Measurements from ENCODE around the gene PDE6B.
"Not testable (repeated sequence)": the region's sequence is repeated elsewhere in the genome, so short reads cannot be mapped to it uniquely, and the experiment has no call there.

Gene PDE6B

GRCh38 chr4:669806-670559 is 44.6 kb downstream of the PDE6B start:
- not testable (repeated sequence) for DNase-seq (ENCODE audit: low read depth)

GRCh38 chr4:671769-672168 is 46.4 kb downstream of the PDE6B start:
- DNase-seq (ENCODE audit: low read depth), result no peak

- peak; percentile 35 for DNase-seq (ENCODE audit: low read depth)
These were observed 48.1 kb downstream of the PDE6B start for GRCh38 chr4:673349-674091.

GRCh38 chr4:674172-675035 is 49.0 kb downstream of the PDE6B start, which contains the start of the genes ATP5ME and MYL5:
ATP5ME (minus strand) TSS chr4:674276; CDS start chr4:674247, 29 bp downstream.
MYL5 (plus strand) TSS chr4:674542; CDS start chr4:678027, 3,485 bp downstream.
- peak; percentile 94 for DNase-seq (ENCODE audit: low read depth)

- no peak for DNase-seq (ENCODE audit: low read depth)
These were observed 49.9 kb downstream of the PDE6B start for GRCh38 chr4:675036-675882.

- DNase-seq (ENCODE audit: low read depth), result no peak
These were observed 50.9 kb downstream of the PDE6B start for GRCh38 chr4:675980-676870.

GRCh38 chr4:676871-677235 is 51.5 kb downstream of the PDE6B start:
- DNase-seq (ENCODE audit: low read depth), result no peak

- no peak for DNase-seq (ENCODE audit: low read depth)
These were observed 52.3 kb downstream of the PDE6B start for GRCh38 chr4:677431-678293.

- DNase-seq (ENCODE audit: low read depth), result no peak
These were observed 53.1 kb downstream of the PDE6B start for GRCh38 chr4:678331-679103.

- DNase-seq (ENCODE audit: low read depth), result no peak
These were observed 53.7 kb downstream of the PDE6B start for GRCh38 chr4:679104-679481.

- no peak for DNase-seq (ENCODE audit: low read depth)
These were observed 54.3 kb downstream of the PDE6B start for GRCh38 chr4:679629-680028.

- no peak for DNase-seq (ENCODE audit: low read depth)
These were observed 54.7 kb downstream of the PDE6B start for GRCh38 chr4:680091-680490.

GRCh38 chr4:680551-680927 is 55.2 kb downstream of the PDE6B start:
- DNase-seq (ENCODE audit: low read depth), result peak; percentile 42

- peak; percentile 58 for DNase-seq (ENCODE audit: low read depth)
These were observed 55.7 kb downstream of the PDE6B start for GRCh38 chr4:680928-681645.

GRCh38 chr4:681736-682451 is 56.5 kb downstream of the PDE6B start:
- no peak for DNase-seq (ENCODE audit: low read depth)

- DNase-seq (ENCODE audit: low read depth), result no peak
These were observed 57.3 kb downstream of the PDE6B start for GRCh38 chr4:682490-683172.

All from ELR (cell line).